IPS-18c (cell line): ENCODE data around the gene BTBD6.

Experiments used
- H3K4me3 ChIP-seq: 2 replicates; pipeline ENCODE4 v1.7.0; 2013; ENCODE audit warnings: low read depth, mild to moderate bottlenecking, low read length, moderate library complexity; ENCODE audit not compliant: insufficient read depth
- H3K9me3 ChIP-seq: one replicate; pipeline ENCODE4 v1.6.1; 2013; ENCODE audit warnings: mild to moderate bottlenecking, low read length, moderate library complexity; ENCODE audit not compliant: control insufficient read depth, insufficient read depth

The BTBD6 gene

GRCh38 chr14:105221598-105222178, 26.6 kb upstream of the BTBD6 start:
- Histone ChIP-seq H3K4me3 (no peak overlapping the region), H3K9me3 (no peaks in the 10 kb centered on the region)

- Histone ChIP-seq H3K4me3 (no peak overlapping the region), H3K9me3 (no peaks in the 10 kb centered on the region)
These were observed 25.1 kb upstream of the BTBD6 start for GRCh38 chr14:105223260-105223659.

GRCh38 chr14:105223770-105224544, 24.4 kb upstream of the BTBD6 start:
- Histone ChIP-seq H3K9me3 (no peaks in the 10 kb centered on the region), H3K4me3 (no peak overlapping the region)

- Histone ChIP-seq H3K9me3 (no peaks in the 10 kb centered on the region), H3K4me3 (no peak overlapping the region)
These were observed 23.3 kb upstream of the BTBD6 start for GRCh38 chr14:105224845-105225570.

GRCh38 chr14:105226198-105226597, 22.1 kb upstream of the BTBD6 start:
- peaks cover 2% of the 10 kb centered on the region for H3K9me3 ChIP-seq
- no peak overlapping the region for H3K4me3 ChIP-seq

GRCh38 chr14:105227346-105227745, 21.0 kb upstream of the BTBD6 start:
- H3K4me3 ChIP-seq: no peak overlapping the region

GRCh38 chr14:105228562-105228961, 19.8 kb upstream of the BTBD6 start:
- no peak overlapping the region for H3K4me3 ChIP-seq
- H3K9me3 ChIP-seq: peaks cover 4% of the 10 kb centered on the region

More at GRCh38 chr14:105227346-105227745, 21.0 kb upstream of the BTBD6 start:
- H3K9me3 ChIP-seq: peaks cover 4% of the 10 kb centered on the region

GRCh38 chr14:105229099-105229655, 19.2 kb upstream of the BTBD6 start:
- Histone ChIP-seq H3K9me3 (peaks cover 4% of the 10 kb centered on the region), H3K4me3 (no peak overlapping the region)

- no peaks in the 10 kb centered on the region for H3K9me3 ChIP-seq
- H3K4me3 ChIP-seq: no peak overlapping the region
These were observed 7.3 kb upstream of the BTBD6 start for GRCh38 chr14:105240811-105241576.

- H3K4me3 ChIP-seq: no peak overlapping the region
These were observed 6.7 kb upstream of the BTBD6 start for GRCh38 chr14:105241641-105242040.

GRCh38 chr14:105244334-105244733, 4.0 kb upstream of the BTBD6 start:
- Histone ChIP-seq H3K4me3 (no peak overlapping the region), H3K9me3 (no peaks in the 10 kb centered on the region)

More at GRCh38 chr14:105241641-105242040, 6.7 kb upstream of the BTBD6 start:
- no peaks in the 10 kb centered on the region for H3K9me3 ChIP-seq

GRCh38 chr14:105247026-105247425, 1.3 kb upstream of the BTBD6 start:
- no peak overlapping the region for H3K4me3 ChIP-seq
- H3K9me3 ChIP-seq: no peaks in the 10 kb centered on the region

GRCh38 chr14:105247715-105248367, 492 bp upstream of the BTBD6 start:
- peak overlapping the region; percentile 58 for H3K4me3 ChIP-seq
- H3K9me3 ChIP-seq: no peaks in the 10 kb centered on the region

GRCh38 chr14:105249182-105250007, 1.1 kb downstream of the BTBD6 start:
- peak overlapping the region; percentile 38 for H3K4me3 ChIP-seq
- H3K9me3 ChIP-seq: no peaks in the 10 kb centered on the region

GRCh38 chr14:105250008-105250366, 1.7 kb downstream of the BTBD6 start:
- H3K9me3 ChIP-seq: no peaks in the 10 kb centered on the region
- H3K4me3 ChIP-seq: no peak overlapping the region

- Histone ChIP-seq H3K4me3 (no peak overlapping the region), H3K9me3 (no peaks in the 10 kb centered on the region)
These were observed 2.7 kb downstream of the BTBD6 start for GRCh38 chr14:105250986-105251385.
